Cardiac fibroblast (primary cell): ENCODE measurements around the gene APH1A.
A peak's percentile ranks its signal among the peaks of the same experiment; 100 is the strongest.

Source experiments
- DNase-seq, 2 donors: peaks; one replicate each; pipeline versions ENCODE4 v3.0.0 to v3.0.0-alpha.2; 2010; ENCODE audit warnings: low read depth in 2 of 2
- H3K4me3 ChIP-seq, 2 donors: replicated peaks in 1 of 2; 1 replicate in 1 of 2; 2 replicates in 1 of 2; pipeline ENCODE4 v1.5.1; 2011; ENCODE audit warnings: low read depth in 2 of 2, low read length in 2 of 2, mild to moderate bottlenecking in 2 of 2, moderate library complexity in 1 of 2
- CTCF ChIP-seq: IDR thresholded peaks from one replicate; pipeline ENCODE4 v1.5.1; 2011; ENCODE audit warnings: low read depth, mild to moderate bottlenecking, low read length, inconsistent platforms

APH1A gene

GRCh38 chr1:150299716-150300115 lies 30.9 kb upstream of the APH1A start:
- DNase-seq: no peak
- no peak overlapping the region for H3K4me3 ChIP-seq
- TF ChIP-seq CTCF: no peak

DNA sequence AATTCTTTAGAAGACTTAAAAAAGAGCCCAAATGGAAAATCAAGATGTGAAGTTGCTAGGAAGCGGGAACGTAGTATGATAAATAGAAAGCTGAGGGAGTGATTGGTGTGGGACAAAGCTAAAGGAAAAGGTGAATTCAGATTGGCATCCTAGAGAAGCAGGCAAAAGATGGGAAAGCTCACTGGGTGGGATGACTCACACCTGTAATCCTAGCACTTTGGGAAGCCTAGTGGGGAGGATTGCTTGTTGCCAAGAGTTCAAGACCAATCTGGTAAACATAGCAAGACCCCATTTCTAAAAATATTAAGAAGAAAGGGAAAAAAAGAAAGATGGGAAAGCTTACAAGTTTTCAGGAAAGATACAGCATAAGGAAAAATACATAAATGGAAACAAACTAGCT lies 26.7 kb upstream of the APH1A start:
- no peak overlapping the region for H3K4me3 ChIP-seq
- TF ChIP-seq CTCF: no peak
- no peak for DNase-seq

DNA sequence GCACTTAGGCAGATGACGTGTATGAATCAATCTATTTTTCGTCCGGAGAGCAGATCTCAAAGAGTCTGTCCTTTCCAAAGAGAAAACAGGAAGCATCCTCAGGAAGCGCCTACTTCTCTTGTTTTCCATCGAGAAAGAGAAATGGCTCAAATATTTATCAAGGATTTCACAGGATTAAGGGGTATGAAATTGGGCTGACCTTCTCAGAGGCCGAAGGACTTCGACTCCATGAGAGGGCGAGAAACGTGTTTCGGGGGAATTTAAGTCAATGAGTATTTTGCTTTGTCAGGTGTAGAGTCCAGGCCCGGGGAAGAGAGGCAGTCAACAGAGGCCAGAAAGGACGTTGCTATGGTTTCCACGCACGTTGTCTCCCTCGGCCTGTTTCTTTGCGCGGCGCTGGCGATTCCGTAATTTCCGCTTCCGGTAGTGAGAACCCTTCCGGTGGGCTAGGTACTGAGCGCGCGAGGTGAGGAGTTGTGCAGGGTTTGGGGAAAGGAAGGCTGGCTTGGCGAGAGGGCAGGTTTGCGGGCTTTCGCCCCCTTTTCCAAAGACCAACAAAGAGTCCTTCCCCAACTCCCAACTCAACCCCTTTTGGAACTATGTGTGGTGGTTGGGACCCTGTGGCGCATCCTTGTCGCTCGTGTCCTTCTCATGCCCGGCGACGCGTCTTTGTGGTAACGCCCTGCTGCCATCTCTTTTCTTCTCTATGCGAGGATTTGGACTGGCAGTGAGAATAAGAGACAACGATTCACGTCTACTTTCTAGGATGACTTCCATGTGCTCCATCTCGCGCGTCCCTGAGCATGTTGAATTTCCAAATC lies 24.8 kb upstream of the APH1A start, which contains the start of gene MRPS21:
Gene MRPS21, plus strand, starts transcription at position 429 of the 821 bp plus-strand sequence. CDS start 506 bp downstream, outside the sequence.
- no peak for TF ChIP-seq CTCF
- peak within 1 kb of the TSS; percentile 74 to 86 for H3K4me3 ChIP-seq
- DNase-seq: peak; percentile 93 to 94

GRCh38 chr1:150288822-150289221 lies 20.0 kb upstream of the APH1A start:
- no peak for DNase-seq
- TF ChIP-seq CTCF: no peak
- H3K4me3 ChIP-seq: no peak overlapping the region

DNA sequence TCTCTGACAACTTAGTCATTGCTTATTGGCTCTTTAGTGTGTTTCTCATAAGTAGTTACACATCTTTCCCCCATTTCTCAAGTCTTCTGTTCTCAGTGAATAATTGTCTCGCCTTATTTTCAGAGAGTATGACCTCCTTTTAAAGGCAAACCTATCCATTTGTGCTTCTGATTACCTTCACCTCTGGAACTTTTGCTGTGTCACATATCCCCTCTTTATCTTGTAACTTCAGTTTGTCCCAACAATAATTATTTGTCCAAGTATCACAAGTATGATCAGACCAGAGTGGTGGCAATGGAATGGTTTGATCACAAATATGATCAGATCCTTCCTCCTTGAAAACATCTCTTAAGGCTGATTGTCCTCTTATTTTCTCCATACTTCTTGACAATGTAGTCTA lies 19.6 kb upstream of the APH1A start:
- DNase-seq: no peak
- TF ChIP-seq CTCF: no peak
- H3K4me3 ChIP-seq: no peak overlapping the region

DNA sequence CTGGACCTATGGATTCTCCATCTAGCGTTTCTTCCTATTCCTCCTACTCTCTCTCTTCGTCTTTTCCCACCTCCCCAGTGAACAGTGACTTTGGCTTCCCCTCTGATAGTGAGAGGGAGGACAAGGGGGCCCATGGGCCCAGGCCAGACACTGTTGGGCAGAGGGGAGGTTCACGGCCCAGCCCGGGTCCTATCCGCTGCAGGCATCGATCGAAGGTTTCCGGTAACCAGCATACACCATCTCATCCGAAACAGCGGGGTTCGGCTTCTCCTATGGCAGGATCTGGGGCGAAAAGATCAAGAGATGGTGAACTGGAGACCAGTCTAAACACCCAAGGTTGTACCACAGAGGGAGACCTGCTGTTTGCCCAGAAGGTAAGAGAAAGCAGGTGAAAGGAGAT lies 14.4 kb upstream of the APH1A start:
- peak overlapping the region in 1 of 2 donors; percentile 62 for H3K4me3 ChIP-seq
- no peak for TF ChIP-seq CTCF
- DNase-seq: no peak
